Ovary (tissue), 3 donors: ENCODE results near the gene SOX5.

ENCODE experiments used
- EP300 ChIP-seq: sonication (generic); formaldehyde crosslinking; IDR thresholded peaks from one replicate; pipeline ENCODE4 v1.6.1; 2017; ENCODE audit warnings: antibody characterized with exemption
- POLR2A ChIP-seq: fragments of 450-650 bp; IDR thresholded peaks from one replicate; pipeline ENCODE4 v1.6.1; 2017; ENCODE audit warnings: antibody characterized with exemption, mild to moderate bottlenecking, moderate library complexity
- TF ChIP-seq, protein P1 (sequence below), 3 donors: fragments of 450-650 bp in 2 of 3; fragments of 200-600 bp in 1 of 3; IDR thresholded peaks; one replicate each; pipeline versions ENCODE4 v1.5.1 to v1.8.0; 2016 to 2022; ENCODE audit warnings: antibody characterized with exemption in 3 of 3, mild to moderate bottlenecking in 1 of 3
- donor health status: DM: no; HTN: no; CAD: no.

DNA sequence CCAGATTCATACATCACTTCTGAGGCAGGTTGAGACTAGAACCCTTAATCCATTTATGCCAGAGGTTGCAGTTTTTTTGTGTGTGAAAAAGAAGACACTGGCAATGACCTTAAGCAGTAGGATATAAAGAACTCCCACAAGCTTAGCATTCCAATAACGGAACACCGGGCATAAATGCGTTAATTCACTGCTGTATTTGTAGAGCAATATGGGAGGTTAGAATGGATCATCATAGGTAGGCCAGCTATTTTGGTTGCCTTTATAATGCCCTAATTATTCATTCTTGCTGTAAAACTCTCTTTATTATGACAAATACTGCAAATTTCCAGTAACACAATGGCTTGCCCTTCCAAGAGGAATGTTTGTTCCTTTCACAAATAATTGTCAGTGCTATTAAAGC lies 322.7 kb downstream of the SOX5 start:
- TF ChIP-seq EP300 = no peak
- TF ChIP-seq, protein P1, sequence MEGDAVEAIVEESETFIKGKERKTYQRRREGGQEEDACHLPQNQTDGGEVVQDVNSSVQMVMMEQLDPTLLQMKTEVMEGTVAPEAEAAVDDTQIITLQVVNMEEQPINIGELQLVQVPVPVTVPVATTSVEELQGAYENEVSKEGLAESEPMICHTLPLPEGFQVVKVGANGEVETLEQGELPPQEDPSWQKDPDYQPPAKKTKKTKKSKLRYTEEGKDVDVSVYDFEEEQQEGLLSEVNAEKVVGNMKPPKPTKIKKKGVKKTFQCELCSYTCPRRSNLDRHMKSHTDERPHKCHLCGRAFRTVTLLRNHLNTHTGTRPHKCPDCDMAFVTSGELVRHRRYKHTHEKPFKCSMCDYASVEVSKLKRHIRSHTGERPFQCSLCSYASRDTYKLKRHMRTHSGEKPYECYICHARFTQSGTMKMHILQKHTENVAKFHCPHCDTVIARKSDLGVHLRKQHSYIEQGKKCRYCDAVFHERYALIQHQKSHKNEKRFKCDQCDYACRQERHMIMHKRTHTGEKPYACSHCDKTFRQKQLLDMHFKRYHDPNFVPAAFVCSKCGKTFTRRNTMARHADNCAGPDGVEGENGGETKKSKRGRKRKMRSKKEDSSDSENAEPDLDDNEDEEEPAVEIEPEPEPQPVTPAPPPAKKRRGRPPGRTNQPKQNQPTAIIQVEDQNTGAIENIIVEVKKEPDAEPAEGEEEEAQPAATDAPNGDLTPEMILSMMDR (IDR thresholded peaks at IDR 0.05) = no peak
- no peak for TF ChIP-seq POLR2A
